GM13977 (cell line): ENCODE data around the gene GAB1.

Experiments
- DNase-seq: peaks from one replicate; pipeline ENCODE4 v3.0.0; 2012; ENCODE audit warnings: low spot score
- CTCF ChIP-seq: IDR thresholded peaks from 2 replicates; pipeline ENCODE4 v1.5.1; 2012; ENCODE audit warnings: mild to moderate bottlenecking, control low read depth; ENCODE audit not compliant: insufficient read depth; ENCODE audit errors: extremely low read depth, missing control alignments
- in situ Hi-C: fragments of 300-500 bp; cut with MboI; formaldehyde crosslinking; loops from one replicate; pipeline ENCODE4 v1.12.0; 2022; ENCODE audit warnings: low sequenced_read_pairs, low pct_unique_long_range_greater_than_20kb, mixed read lengths, inconsistent platforms; ENCODE audit not compliant: unreplicated experiment

Gene GAB1

GRCh38 chr4:143421609-143422008, 84.9 kb downstream of the GAB1 start:
- no peak for TF ChIP-seq CTCF
- no peak for DNase-seq
- in situ Hi-C loops: no loop called here

DNA sequence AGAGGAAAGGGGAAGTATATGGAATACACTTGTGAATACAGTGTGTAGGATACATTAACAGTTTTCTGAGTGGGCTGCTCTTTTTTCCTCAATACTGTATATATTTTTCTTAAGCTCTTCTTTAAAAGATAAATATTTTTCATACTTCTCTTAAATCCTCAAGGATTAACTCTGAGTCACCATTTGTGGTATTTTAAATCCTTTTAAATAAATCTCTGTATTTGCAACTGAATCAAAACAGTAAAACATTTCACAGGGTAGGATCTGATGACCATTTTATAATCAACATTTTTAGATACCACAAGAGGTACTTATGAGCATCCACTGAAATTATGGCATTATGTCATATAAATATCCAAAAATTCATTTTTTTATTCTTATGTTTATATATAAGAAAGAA, 87.6 kb downstream of the GAB1 start:
- TF ChIP-seq CTCF: no peak
- DNase-seq: no peak
- in situ Hi-C loops: no loop called here

- in situ Hi-C loops: no loop called here
- no peak for DNase-seq
- TF ChIP-seq CTCF: no peak
Observed at GRCh38 chr4:143431526-143432257, 95.0 kb downstream of the GAB1 start.

DNA sequence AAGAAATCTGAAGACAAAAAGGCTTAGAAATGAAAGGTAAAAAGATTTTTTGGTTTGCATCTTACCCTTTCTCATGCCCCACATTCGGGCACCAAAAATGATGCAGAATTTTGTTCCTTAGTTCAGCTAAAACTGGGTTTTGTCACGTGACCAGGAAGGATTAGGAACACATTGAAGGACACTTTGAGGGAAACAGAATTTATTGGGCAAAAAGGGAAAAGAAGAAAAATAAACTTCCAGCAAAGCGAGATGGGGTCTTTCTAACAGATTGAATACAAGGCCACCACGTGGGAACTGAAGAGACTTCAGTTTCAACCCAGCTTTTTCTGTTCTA, 95.5 kb downstream of the GAB1 start:
- no peak for DNase-seq
- in situ Hi-C loops: no loop called here
- TF ChIP-seq CTCF: no peak

DNA sequence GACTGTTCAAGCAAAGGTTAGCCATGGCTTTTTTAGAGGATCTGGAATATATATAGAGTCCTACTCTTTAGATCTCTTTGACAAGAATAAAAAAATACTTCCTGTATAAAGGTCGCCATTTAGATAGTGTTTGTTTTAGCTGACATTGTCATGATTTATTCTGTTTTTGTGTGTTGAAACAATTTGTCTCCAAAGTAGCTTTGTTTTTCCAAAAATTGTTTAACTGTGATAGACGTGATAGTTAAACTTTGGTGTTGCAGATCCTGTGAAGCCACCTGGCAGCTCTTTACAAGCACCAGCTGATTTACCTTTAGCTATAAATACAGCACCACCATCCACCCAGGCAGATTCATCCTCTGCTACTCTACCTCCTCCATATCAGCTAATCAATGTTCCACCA, 96.6 kb downstream of the GAB1 start:
- in situ Hi-C loops: no loop called here
- TF ChIP-seq CTCF: no peak
- no peak for DNase-seq

GRCh38 chr4:143435955-143436354, 99.3 kb downstream of the GAB1 start:
- TF ChIP-seq CTCF: no peak
- in situ Hi-C loops: no loop called here
- DNase-seq: no peak

DNA sequence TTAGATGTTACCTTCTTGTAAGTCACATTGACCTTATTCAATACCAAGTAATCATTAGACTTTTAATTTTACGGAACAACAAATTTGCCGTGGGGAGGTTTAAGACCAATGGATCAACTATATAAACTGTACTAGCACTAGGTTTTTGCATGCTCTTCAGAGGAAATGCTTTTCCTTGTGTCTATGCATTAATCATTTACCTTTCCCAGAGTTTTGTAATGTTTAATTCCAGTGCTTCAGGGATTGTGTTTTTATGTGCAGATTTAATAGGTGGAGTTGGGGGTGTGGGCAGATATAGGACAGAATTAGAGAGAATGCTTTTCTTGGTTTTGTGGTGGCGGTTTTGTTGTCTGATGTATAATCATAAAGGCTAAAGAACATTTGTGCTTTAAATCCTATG, 100.8 kb downstream of the GAB1 start:
- TF ChIP-seq CTCF: no peak
- DNase-seq: no peak
- in situ Hi-C loops: no loop called here
